K562 (cell line): ENCODE results near the gene CBFA2T2. TPM values are rescaled to one million over a fixed set of nuclear protein-coding genes. Genes with fewer than 3 reads are reported as not detected.

Source experiments
- ARID2 ChIP-seq: fragments of 450-650 bp; IDR thresholded peaks from 2 replicates; pipeline ENCODE4 v1.6.1; 2017; ENCODE audit warnings: antibody characterized with exemption, mild to moderate bottlenecking
- CEBPG ChIP-seq, 3 experiments: fragments of 200-800 bp in 1 of 3; sonication (Bioruptor generic) in 1 of 3; sonication (generic) in 1 of 3; formaldehyde crosslinking in 1 of 3; IDR thresholded peaks in 2 of 3; conservative IDR thresholded peaks in 1 of 3; 2 replicates each; pipeline versions ENCODE4 v1.6.1 to v1.8.0; 2016 to 2022; ENCODE audit warnings: missing compliant biosample characterization in 2 of 3, missing genetic modification characterization in 2 of 3, mild to moderate bottlenecking in 1 of 3, missing genetic modification reagents in 1 of 3
- HDAC2 ChIP-seq: fragments of 450-650 bp; IDR thresholded peaks from 2 replicates; pipeline ENCODE4 v1.6.1; 2016; ENCODE audit warnings: mild to moderate bottlenecking
- MTA3 ChIP-seq: fragments of 450-650 bp; formaldehyde crosslinking; IDR thresholded peaks from 2 replicates; pipeline ENCODE4 v1.6.1; 2017; ENCODE audit warnings: mild to moderate bottlenecking, borderline replicate concordance
- NUFIP1 ChIP-seq: fragments of 450-650 bp; IDR thresholded peaks from 2 replicates; pipeline ENCODE4 v1.6.1; 2018; ENCODE audit not compliant: partially characterized antibody
- POLR2H ChIP-seq: IDR thresholded peaks from 2 replicates; pipeline ENCODE4 v1.6.1; 2016; ENCODE audit warnings: missing genetic modification characterization, low read depth, mild to moderate bottlenecking, control low read depth, missing compliant biosample characterization, moderate library complexity
- PYGO2 ChIP-seq: fragments of 450-650 bp; IDR thresholded peaks from 2 replicates; pipeline ENCODE4 v1.6.1; 2016; ENCODE audit warnings: mild to moderate bottlenecking, missing genetic modification characterization, moderate library complexity, missing compliant biosample characterization
- SIRT6 ChIP-seq: IDR thresholded peaks from one replicate; pipeline ENCODE4 v1.6.1; 2012; ENCODE audit warnings: low read depth, mild to moderate bottlenecking, control low read depth, inconsistent platforms, low read length, moderate library complexity
- U2AF1 ChIP-seq: fragments of 200-400 bp; formaldehyde crosslinking; optimal IDR thresholded peaks from 2 replicates; pipeline ENCODE3; 2017; ENCODE audit warnings: mild to moderate bottlenecking, low read depth, low read length, moderate library complexity
- ZBTB17 ChIP-seq: fragments of 450-650 bp; formaldehyde crosslinking; IDR thresholded peaks from 2 replicates; pipeline ENCODE4 v1.4.0; 2020; ENCODE audit warnings: mild to moderate bottlenecking
- ZNF23 ChIP-seq: fragments of 250-450 bp; sonication (Bioruptor Pico); IDR thresholded peaks from 2 replicates; pipeline ENCODE4 v1.4.0; 2020; ENCODE audit warnings: mild to moderate bottlenecking
- ZNF324 ChIP-seq: fragments of 250-450 bp; sonication (Bioruptor Pico); IDR thresholded peaks from 2 replicates; pipeline ENCODE4 v1.4.0; 2020; ENCODE audit warnings: mild to moderate bottlenecking
- polyA plus RNA-seq, 8 experiments: library from polyadenylated mRNA; depleted of rRNA in 4 of 8; stranded (reverse) in 5 of 8; unstranded in 3 of 8; fragments of >200 nt; fragmentation: Nextera tagmentation in 2 of 8; fragmentation: Illumina TruSeq in 1 of 8; extraction: Ambion mirVana in 2 of 8; extraction: Trizol in 1 of 8; gene quantifications; 2 replicates each; pipeline versions ENCODE4 v1.2.1 to v1.2.3, GENCODE V29; 2011 to 2014; ENCODE audit warnings: inconsistent platforms in 1 of 8, missing spikeins in 1 of 8
- total RNA-seq, 7 experiments: library from RNA; depleted of rRNA in 6 of 7; stranded (reverse); fragments of >200 nt in 6 of 7; fragmentation: Illumina TruSeq in 2 of 7; extraction: Trizol in 2 of 7; gene quantifications; 2 replicates each; pipeline versions ENCODE4 v1.2.1 to v1.2.3, GENCODE V29; 2011 to 2021; ENCODE audit warnings: low replicate concordance in 1 of 7
- TF ChIP-seq, protein P1 (sequence below): sonication (generic); formaldehyde crosslinking; IDR thresholded peaks from 2 replicates; pipeline ENCODE4 v1.8.1; 2023; ENCODE audit warnings: missing genetic modification reagents, mild to moderate bottlenecking, borderline replicate concordance
- TF ChIP-seq, protein P2 (sequence below): fragments of 450-650 bp; formaldehyde crosslinking; IDR thresholded peaks from 2 replicates; pipeline ENCODE4 v1.4.0; 2020; ENCODE audit warnings: mild to moderate bottlenecking, mixed read lengths
- TF ChIP-seq, protein P3 (sequence below): sonication (generic); formaldehyde crosslinking; IDR thresholded peaks from 2 replicates; pipeline ENCODE4 v1.8.0; 2022; ENCODE audit warnings: mild to moderate bottlenecking, missing genetic modification reagents
- TF ChIP-seq, protein P4 (sequence below): fragments of 250-450 bp; sonication (Bioruptor Pico); IDR thresholded peaks from 2 replicates; pipeline ENCODE4 v1.4.0; 2020; ENCODE audit warnings: mild to moderate bottlenecking, moderate library complexity
- TF ChIP-seq, protein P5 (sequence below): sonication (generic); formaldehyde crosslinking; IDR thresholded peaks from 2 replicates; pipeline ENCODE4 v1.5.0; 2020; ENCODE audit warnings: missing genetic modification reagents

The CBFA2T2 gene
- total and polyA plus RNA-seq, 9 of the 15 experiments (the other 6 are each of a cell fraction or from before 2014, with no cell fraction given), result 0.27 to 9.6 (median 5.8) TPM

DNA sequence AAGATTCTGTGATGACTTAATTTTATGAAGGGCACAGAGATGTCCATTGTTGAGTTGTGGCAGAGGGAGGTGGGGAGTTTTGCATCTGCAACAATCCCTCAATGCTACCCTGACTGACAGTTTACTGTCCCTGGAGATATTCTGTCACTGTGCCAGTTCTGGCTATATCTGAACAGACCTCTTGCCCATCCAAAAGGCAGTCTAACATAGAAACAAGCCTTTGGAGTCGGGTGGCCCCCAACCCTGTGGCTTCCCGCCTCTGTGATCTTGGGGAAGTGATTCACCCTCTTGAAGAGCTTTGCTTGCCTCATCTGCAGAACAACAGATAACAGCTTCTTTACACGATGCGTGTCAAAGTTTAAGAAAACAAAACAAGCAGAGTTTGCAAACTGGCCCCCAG lies 200.1 kb downstream of the CBFA2T2 start (continued):
- TF ChIP-seq, protein P1, sequence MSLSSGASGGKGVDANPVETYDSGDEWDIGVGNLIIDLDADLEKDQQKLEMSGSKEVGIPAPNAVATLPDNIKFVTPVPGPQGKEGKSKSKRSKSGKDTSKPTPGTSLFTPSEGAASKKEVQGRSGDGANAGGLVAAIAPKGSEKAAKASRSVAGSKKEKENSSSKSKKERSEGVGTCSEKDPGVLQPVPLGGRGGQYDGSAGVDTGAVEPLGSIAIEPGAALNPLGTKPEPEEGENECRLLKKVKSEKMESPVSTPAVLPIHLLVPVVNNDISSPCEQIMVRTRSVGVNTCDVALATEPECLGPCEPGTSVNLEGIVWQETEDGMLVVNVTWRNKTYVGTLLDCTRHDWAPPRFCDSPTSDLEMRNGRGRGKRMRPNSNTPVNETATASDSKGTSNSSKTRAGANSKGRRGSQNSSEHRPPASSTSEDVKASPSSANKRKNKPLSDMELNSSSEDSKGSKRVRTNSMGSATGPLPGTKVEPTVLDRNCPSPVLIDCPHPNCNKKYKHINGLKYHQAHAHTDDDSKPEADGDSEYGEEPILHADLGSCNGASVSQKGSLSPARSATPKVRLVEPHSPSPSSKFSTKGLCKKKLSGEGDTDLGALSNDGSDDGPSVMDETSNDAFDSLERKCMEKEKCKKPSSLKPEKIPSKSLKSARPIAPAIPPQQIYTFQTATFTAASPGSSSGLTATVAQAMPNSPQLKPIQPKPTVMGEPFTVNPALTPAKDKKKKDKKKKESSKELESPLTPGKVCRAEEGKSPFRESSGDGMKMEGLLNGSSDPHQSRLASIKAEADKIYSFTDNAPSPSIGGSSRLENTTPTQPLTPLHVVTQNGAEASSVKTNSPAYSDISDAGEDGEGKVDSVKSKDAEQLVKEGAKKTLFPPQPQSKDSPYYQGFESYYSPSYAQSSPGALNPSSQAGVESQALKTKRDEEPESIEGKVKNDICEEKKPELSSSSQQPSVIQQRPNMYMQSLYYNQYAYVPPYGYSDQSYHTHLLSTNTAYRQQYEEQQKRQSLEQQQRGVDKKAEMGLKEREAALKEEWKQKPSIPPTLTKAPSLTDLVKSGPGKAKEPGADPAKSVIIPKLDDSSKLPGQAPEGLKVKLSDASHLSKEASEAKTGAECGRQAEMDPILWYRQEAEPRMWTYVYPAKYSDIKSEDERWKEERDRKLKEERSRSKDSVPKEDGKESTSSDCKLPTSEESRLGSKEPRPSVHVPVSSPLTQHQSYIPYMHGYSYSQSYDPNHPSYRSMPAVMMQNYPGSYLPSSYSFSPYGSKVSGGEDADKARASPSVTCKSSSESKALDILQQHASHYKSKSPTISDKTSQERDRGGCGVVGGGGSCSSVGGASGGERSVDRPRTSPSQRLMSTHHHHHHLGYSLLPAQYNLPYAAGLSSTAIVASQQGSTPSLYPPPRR (CRISPR knock-in tag), result no peak
- TF ChIP-seq SIRT6 (no peak), U2AF1 (no peak), ZNF324 (no peak), ARID2 (no peak), ZBTB17 (CRISPR knock-in tag) (0 out of 2 replicates have a peak, but pooled peaks have one; percentile 40), HDAC2 (peak; percentile 97), POLR2H (no peak), PYGO2 (tag) (no peak), MTA3 (peak; percentile 57; the same call in 1 of the 2 replicates), ZNF23 (CRISPR knock-in tag) (no peak), CEBPG (CRISPR knock-in tag; IDR thresholded peaks at IDR 0.05) (peak; percentile 63; the same call in 1 of the 2 replicates), CEBPG (tag; conservative IDR thresholded peaks at IDR 0.05 in 1 of 2, IDR thresholded peaks at IDR 0.05 in 1 of 2) (no peak), NUFIP1 (no peak)
- TF ChIP-seq, protein P2, sequence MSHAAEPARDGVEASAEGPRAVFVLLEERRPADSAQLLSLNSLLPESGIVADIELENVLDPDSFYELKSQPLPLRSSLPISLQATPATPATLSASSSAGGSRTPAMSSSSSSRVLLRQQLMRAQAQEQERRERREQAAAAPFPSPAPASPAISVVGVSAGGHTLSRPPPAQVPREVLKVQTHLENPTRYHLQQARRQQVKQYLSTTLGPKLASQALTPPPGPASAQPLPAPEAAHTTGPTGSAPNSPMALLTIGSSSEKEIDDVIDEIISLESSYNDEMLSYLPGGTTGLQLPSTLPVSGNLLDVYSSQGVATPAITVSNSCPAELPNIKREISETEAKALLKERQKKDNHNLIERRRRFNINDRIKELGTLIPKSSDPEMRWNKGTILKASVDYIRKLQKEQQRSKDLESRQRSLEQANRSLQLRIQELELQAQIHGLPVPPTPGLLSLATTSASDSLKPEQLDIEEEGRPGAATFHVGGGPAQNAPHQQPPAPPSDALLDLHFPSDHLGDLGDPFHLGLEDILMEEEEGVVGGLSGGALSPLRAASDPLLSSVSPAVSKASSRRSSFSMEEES, result no peak
- TF ChIP-seq, protein P3, sequence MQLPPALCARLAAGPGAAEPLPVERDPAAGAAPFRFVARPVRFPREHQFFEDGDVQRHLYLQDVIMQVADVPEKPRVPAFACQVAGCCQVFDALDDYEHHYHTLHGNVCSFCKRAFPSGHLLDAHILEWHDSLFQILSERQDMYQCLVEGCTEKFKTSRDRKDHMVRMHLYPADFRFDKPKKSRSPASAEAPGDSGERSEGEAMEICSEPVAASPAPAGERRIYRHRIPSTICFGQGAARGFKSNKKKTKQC, result no peak
- TF ChIP-seq, protein P4, sequence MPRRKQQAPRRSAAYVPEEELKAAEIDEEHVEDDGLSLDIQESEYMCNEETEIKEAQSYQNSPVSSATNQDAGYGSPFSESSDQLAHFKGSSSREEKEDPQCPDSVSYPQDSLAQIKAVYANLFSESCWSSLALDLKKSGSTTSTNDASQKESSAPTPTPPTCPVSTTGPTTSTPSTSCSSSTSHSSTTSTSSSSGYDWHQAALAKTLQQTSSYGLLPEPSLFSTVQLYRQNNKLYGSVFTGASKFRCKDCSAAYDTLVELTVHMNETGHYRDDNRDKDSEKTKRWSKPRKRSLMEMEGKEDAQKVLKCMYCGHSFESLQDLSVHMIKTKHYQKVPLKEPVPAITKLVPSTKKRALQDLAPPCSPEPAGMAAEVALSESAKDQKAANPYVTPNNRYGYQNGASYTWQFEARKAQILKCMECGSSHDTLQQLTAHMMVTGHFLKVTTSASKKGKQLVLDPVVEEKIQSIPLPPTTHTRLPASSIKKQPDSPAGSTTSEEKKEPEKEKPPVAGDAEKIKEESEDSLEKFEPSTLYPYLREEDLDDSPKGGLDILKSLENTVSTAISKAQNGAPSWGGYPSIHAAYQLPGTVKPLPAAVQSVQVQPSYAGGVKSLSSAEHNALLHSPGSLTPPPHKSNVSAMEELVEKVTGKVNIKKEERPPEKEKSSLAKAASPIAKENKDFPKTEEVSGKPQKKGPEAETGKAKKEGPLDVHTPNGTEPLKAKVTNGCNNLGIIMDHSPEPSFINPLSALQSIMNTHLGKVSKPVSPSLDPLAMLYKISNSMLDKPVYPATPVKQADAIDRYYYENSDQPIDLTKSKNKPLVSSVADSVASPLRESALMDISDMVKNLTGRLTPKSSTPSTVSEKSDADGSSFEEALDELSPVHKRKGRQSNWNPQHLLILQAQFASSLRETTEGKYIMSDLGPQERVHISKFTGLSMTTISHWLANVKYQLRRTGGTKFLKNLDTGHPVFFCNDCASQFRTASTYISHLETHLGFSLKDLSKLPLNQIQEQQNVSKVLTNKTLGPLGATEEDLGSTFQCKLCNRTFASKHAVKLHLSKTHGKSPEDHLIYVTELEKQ (CRISPR knock-in tag), result no peak
- TF ChIP-seq, protein P5, sequence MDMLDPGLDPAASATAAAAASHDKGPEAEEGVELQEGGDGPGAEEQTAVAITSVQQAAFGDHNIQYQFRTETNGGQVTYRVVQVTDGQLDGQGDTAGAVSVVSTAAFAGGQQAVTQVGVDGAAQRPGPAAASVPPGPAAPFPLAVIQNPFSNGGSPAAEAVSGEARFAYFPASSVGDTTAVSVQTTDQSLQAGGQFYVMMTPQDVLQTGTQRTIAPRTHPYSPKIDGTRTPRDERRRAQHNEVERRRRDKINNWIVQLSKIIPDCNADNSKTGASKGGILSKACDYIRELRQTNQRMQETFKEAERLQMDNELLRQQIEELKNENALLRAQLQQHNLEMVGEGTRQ, result no peak
